C4-2B (cell line): ENCODE data around the gene C11orf71.

Experiments used
- H3K27ac ChIP-seq: fragments of 450-650 bp; 2 replicates; pipeline ENCODE4 v1.5.1; 2017
- ZFX ChIP-seq: fragments of 450-650 bp; IDR thresholded peaks from 2 replicates; pipeline ENCODE4 v1.6.1; 2017
- TF ChIP-seq, protein P1 (sequence below): fragments of 450-650 bp; conservative IDR thresholded peaks from 2 replicates; pipeline ENCODE4 v1.5.1; 2017; ENCODE audit warnings: mild to moderate bottlenecking

C11orf71 gene

DNA sequence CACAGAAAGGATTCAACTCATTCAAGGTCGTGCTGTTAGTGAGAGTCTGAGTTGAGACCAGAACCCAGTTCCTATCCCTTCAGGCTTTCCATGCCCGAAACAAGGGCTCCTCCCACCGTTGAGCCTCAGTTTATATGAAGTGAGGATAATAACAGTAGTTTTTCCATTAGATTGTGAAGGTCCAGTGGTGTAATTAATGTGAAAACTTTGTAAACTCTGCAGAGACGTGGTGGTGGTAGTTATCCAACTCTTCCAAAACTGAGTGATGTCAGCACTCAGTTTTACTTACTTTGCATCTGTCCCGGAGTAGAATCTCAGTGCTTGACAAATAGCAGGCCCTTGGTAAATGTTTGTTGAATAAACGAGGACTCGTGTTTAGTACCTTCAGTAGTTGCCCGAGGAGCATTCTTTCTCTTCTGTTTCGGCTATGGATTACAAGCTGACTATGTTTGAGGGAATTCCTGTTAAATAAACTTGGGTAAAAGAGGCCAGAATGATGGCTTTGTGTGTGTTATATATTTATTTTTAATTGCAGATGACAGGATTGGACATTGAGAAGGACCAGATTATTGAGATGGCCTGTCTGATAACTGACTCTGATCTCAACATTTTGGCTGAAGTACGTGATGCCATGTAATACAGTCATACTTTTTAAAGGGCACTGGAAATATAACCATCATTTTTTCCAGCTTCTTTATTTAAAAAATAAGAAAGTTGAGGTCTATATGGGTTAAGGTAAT lies 40.0 kb upstream of the C11orf71 start:
- TF ChIP-seq ZFX, result no peak
- TF ChIP-seq, protein P1, sequence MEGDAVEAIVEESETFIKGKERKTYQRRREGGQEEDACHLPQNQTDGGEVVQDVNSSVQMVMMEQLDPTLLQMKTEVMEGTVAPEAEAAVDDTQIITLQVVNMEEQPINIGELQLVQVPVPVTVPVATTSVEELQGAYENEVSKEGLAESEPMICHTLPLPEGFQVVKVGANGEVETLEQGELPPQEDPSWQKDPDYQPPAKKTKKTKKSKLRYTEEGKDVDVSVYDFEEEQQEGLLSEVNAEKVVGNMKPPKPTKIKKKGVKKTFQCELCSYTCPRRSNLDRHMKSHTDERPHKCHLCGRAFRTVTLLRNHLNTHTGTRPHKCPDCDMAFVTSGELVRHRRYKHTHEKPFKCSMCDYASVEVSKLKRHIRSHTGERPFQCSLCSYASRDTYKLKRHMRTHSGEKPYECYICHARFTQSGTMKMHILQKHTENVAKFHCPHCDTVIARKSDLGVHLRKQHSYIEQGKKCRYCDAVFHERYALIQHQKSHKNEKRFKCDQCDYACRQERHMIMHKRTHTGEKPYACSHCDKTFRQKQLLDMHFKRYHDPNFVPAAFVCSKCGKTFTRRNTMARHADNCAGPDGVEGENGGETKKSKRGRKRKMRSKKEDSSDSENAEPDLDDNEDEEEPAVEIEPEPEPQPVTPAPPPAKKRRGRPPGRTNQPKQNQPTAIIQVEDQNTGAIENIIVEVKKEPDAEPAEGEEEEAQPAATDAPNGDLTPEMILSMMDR, result no peak
- H3K27ac ChIP-seq, result peak overlapping the region; percentile 94

DNA sequence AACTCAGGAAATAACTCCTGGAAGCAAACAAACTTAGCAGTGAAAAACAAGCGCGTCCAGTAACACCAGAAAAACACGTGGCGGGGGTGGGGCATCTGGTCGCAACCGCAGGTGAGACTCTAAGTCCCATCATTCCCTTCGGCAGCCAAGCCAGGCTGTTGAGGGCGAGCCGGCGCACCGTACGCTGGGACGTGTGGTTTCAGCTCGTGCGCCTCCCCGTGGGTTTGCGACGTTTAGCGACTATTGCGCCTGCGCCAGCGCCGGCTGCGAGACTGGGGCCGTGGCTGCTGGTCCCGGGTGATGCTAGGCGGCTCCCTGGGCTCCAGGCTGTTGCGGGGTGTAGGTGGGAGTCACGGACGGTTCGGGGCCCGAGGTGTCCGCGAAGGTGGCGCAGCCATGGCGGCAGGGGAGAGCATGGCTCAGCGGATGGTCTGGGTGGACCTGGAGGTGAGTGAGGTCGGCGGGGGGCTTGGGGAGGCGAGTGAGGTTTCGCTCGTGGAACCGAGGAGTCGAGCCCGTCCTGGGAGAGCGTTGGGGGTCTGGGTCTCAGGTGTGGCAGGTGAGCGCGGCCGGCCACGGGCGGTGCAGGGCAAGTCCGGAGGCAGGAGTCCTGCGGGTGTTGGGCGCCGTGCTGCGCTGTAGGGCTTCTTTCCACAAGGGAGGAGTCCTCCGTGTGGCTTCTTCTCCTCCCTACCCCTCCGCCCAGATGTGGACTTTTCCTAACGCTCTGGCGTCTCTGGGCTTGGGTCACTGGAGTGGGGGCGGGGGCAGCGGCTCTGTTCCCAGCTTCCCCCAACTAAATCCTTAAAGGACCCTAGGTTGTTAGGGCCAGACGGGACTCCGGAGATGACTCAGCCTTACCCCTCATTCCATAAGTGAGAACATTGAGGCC lies 39.2 kb upstream of the C11orf71 start, which contains the start of gene REXO2:
REXO2 (plus strand) TSS at position 239 of the 892 bp plus-strand sequence; CDS start at position 301, 62 bp downstream.
- H3K27ac ChIP-seq, result peak within 1 kb of the TSS; percentile 94
- TF ChIP-seq ZFX, result no peak
- TF ChIP-seq, protein P1, result peak; percentile 17; the same call in 1 of the 2 replicates

DNA sequence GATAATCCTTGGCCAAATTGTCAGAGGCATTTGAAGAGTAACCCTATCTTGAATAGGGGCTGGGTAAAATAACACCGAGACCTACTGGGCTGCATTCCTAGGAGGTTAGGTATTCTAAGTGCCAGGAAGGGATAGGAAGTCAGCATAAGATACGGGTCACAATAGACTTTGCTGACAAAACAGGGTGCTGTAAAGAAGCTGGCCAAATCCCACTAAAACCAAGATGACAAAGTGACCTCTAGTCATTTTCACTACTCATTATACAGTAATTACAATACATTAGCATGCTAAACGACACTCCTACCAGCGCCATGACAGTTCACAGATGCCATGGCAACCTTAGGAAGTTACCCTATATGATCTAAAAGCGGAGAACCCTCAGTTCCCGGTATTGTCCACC lies 38.0 kb upstream of the C11orf71 start:
- H3K27ac ChIP-seq, result peak overlapping the region; percentile 16; the same call in 1 of the 2 replicates
- TF ChIP-seq, protein P1, result no peak
- TF ChIP-seq ZFX, result no peak

DNA sequence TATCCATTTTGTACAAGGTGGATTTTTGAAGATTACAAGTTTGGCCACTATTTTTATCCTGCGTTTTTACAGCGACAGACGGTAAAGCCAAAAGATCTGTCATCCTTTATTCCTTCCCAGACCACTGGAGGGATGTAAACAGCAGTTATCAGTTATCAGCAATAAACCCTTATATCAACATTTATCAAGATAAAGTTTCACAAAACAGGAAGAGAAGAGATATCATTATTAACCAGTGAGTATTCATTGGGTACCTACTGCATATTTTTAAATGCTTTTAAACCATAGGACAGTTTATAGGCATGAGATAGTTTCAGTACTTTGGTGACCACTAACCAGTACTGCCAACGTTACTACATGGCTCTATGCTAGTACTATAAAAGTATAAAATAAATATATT lies 33.1 kb upstream of the C11orf71 start:
- no peak for TF ChIP-seq ZFX
- TF ChIP-seq, protein P1, result peak; percentile 21; the same call in 1 of the 2 replicates
- H3K27ac ChIP-seq, result peak overlapping the region; percentile 88; the same call in 1 of the 2 replicates

DNA sequence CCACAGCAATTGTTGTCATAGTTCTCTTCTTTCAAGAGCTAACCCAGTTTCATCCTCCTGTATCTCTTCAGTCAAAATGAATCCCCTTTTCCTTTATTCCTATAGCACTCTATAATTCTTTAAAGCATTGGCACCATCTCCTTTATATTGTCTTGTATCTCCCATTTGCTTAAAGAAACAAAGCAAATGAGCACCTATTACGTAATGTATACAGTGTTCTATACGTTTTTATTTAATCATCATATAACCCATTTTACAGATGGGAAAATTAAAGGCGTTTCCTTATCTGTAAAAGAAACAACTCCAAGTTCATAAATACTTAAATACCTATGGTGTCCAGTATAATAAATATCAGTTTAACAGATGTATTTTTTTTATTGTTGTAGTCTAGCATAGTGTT lies 32.6 kb upstream of the C11orf71 start:
- peak overlapping the region; percentile 49; the same call in 1 of the 2 replicates for H3K27ac ChIP-seq
- TF ChIP-seq, protein P1, result no peak
- no peak for TF ChIP-seq ZFX

DNA sequence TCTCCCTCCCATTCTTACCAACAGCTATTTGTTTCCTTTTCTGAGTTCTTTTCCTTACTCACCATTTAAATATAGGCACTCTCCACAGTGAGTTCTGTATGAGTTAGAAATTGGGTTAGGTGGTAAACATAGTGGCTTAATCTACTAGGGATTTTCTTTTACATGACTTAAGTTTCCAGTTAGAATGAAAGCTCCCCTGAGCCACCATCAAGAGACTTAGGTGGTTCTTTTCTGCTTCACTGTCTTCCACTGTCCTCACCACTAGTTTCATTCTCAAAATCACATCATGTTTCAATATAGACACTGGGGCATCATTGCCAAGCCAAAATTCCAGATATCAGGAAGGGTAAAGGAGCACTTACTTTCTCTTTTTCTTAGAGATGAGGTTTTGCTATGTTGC lies 30.0 kb upstream of the C11orf71 start:
- no peak overlapping the region for H3K27ac ChIP-seq
- no peak for TF ChIP-seq ZFX
- TF ChIP-seq, protein P1, result no peak

DNA sequence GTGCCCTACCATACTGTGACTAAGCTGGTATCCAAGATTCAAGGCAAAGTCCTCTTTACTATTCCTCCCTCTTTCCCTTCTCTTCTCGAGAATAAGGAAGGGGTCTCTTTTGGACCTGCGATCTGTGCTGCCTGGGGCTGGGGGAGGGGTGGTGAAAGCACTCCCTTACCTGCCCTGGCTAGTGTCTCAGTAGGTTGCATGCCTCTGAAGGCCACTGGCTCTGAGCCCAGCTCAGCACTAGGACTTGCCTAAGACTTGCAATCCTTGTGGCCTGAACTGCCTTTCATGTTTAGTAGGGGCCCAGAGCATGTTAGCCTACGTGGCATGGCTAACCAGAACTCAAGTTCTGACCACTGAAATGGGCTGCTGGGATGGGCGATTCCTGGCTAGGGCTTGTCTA lies 26.0 kb upstream of the C11orf71 start:
- no peak overlapping the region for H3K27ac ChIP-seq
- TF ChIP-seq, protein P1, result no peak
- TF ChIP-seq ZFX, result no peak
